GM12875 (cell line): ENCODE results near the gene SLC9A3.

Experiments used
- H3K4me3 ChIP-seq: one replicate; pipeline ENCODE4 v1.5.1; 2011; ENCODE audit warnings: low read depth, low read length, control low read depth
- TF ChIP-seq, protein P1 (sequence below): IDR thresholded peaks from 2 replicates; pipeline ENCODE4 v1.5.1; 2011; ENCODE audit warnings: low read depth, mild to moderate bottlenecking, control low read depth, inconsistent platforms, low read length, moderate library complexity, borderline replicate concordance; ENCODE audit not compliant: insufficient read depth

Gene SLC9A3

DNA sequence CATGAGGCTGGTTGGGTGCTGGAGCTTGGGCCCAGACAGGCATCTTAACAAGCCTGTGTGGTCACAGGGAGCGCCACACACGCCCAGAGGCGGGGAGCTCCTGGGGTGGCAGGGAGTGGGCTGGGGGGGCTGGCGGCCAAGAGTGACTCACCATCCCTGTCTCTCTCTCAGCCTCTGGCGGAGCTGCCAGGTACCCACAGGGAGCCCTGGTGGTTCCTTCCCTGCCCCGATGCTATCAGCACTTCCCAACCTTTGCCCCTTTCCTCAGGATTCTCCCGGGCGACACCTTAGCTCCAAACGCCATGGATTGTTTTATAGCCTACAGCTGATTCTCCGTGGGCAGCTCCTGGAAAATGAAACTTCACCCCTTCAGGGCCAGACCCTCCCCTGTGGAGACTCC lies 5.5 kb downstream of the SLC9A3 start:
- no peak overlapping the region for H3K4me3 ChIP-seq
- TF ChIP-seq, protein P1, sequence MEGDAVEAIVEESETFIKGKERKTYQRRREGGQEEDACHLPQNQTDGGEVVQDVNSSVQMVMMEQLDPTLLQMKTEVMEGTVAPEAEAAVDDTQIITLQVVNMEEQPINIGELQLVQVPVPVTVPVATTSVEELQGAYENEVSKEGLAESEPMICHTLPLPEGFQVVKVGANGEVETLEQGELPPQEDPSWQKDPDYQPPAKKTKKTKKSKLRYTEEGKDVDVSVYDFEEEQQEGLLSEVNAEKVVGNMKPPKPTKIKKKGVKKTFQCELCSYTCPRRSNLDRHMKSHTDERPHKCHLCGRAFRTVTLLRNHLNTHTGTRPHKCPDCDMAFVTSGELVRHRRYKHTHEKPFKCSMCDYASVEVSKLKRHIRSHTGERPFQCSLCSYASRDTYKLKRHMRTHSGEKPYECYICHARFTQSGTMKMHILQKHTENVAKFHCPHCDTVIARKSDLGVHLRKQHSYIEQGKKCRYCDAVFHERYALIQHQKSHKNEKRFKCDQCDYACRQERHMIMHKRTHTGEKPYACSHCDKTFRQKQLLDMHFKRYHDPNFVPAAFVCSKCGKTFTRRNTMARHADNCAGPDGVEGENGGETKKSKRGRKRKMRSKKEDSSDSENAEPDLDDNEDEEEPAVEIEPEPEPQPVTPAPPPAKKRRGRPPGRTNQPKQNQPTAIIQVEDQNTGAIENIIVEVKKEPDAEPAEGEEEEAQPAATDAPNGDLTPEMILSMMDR, result no peak

DNA sequence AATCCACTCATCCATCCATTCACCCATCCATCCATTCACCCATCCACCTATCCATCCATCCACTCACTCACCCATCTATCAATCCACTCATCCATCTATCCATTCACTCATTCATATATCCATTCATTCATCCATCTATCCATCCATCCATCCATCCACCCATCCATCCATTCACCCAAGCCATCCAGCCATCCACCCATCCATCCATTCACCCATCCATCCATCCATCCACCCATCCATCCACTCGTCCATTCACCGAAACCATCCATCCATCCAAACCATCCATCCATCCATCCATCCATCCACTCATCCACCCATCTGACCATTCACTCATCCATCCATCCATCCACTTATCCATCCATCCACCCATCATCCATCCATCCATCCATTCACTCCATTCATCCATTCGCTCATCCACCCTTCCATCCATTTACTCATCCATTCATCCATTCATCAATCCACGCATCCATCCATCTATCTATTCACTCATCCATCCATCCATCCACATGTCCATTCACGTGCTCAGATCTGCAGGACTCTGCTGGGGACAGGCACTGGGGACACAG lies 6.6 kb downstream of the SLC9A3 start:
- TF ChIP-seq, protein P1, result no peak

DNA sequence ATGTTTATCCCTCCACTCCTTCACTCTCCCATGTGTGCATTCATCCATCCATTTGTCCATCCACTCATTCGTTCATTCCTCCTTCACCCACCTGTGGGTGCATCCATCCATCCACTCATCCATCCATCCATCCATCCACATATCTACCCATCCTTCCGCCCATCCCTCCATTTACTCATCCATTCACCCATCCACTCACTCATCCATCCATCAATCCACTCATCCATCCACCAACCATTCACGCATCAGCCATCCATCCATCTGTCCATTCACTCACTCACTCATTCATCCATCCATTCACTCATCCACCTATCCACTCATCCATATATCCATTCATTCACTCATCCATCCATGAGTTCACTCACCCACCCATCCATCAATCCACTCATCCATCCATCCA lies 7.3 kb downstream of the SLC9A3 start:
- no peak overlapping the region for H3K4me3 ChIP-seq
- TF ChIP-seq, protein P1, result no peak

More for the DNA sequence above, 6.6 kb downstream of the SLC9A3 start:
- no peak overlapping the region for H3K4me3 ChIP-seq

DNA sequence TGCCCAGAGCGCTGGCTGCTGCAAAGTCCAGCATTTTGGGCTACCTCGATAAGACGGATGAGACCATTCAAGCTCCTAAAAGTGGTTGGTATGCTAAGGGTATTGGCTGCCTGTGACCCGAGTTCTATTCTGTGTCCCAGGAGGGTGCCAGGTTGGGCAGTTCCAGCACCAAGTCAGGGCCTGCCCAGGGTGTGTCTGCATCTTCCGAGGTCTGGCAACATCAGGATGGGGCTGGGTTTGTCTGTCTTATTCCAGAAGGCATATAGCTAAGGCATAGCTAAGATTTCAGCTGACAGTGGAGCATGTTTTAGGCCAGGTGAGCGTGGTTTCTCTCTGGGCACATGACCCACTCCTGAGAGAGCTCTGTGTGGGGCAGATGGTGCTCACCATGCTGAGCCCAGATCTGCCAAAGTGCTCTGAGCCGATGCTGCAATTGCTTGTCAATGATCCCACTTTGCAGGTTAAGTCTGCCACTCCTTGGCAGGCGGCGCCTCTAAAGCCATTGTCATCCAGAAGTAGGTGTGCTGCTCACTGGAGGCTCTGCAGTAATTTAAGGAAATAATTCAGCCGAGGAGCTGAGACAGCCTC lies 7.8 kb downstream of the SLC9A3 start:
- H3K4me3 ChIP-seq, result no peak overlapping the region
- TF ChIP-seq, protein P1, result no peak

DNA sequence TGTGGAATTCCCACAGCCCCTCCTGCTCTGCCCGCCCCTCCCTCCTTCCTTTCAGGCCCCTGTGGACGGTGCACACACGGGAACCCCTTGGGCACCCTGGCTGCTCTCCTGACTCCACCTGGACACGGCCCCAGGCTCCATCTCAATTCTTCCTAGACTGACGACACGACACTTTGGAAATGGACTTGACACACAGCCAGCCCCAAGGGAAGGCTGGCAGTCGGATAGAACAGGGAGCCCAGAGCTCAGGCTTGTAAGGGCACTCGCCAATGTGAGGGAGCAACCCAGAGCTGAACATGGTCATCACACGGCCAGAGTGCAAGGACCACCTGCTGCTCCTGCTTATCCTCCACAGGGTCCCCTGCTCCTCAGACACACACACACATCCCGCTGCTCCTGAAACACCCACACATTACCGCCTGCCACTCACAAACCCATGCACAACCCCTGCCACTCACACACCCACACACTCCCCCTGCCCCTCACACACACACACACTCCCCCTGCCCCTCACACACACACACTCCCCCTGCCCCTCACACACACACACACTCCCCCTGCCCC lies 8.9 kb downstream of the SLC9A3 start:
- H3K4me3 ChIP-seq, result no peak overlapping the region
- TF ChIP-seq, protein P1, result no peak

DNA sequence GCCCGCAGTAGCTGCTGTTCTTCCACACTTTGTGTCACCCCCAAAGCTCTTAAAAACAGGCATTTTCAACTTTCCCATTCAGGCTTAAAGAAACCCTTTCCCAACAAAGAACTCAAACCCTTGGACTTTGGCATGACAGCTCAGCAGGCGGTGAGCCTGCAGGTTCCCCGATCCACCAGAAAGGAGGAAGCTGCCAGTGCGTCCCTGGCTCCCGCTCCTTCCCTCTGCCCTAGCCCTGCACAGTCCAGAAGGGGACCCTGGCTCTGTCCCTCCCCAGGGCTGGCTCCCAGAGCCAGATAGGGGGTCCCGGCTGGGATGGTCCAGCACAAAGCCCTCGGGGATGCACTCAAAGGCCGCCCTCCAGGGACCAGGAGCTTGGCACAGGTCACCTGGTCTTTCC lies 9.6 kb downstream of the SLC9A3 start:
- TF ChIP-seq, protein P1, result no peak
- no peak overlapping the region for H3K4me3 ChIP-seq

DNA sequence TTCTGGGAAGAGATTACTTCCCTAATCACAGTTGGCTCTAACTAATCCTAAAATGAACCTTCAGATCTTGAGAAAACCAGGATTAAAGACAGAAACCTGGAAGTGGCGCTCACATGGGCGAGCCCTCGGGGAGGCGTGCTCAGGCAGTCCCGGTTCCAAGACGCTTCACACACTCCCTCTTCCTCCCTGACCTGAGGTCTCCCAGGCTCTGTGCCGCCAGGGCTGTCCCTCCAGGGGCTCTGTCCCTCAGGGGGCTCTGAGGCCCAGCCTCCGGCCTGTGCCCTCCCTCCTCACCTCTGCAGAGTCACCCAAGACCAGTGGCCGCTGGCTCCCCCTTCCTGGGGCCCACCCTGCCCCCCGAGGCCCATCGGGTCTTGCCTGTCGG lies 10.2 kb downstream of the SLC9A3 start:
- TF ChIP-seq, protein P1, result no peak
- H3K4me3 ChIP-seq, result no peak overlapping the region
